NK-92 treated with Interleukin-12 subunit alpha and Interleukin-12 subunit beta, amount 100 ng/mL, for 24 hours (cell line): ENCODE data around the gene ADCY4.
"Not testable (repeated sequence)": the region's sequence is repeated elsewhere in the genome, so short reads cannot be mapped to it uniquely, and the experiment has no call there.

Source experiments
- DNase-seq: peaks from one replicate; lab custom pipeline; 2025; lab: John Stamatoyannopoulos, UW

Gene ADCY4

GRCh38 chr14:24334431-24335291, at the start of gene ADCY4:
TSS of gene ADCY4 (minus strand) at chr14:24335071. CDS start at chr14:24334652, 419 bp downstream.
- no peak for DNase-seq

GRCh38 chr14:24384169-24384568, 49.3 kb upstream of the ADCY4 start:
- no peak for DNase-seq

DNA sequence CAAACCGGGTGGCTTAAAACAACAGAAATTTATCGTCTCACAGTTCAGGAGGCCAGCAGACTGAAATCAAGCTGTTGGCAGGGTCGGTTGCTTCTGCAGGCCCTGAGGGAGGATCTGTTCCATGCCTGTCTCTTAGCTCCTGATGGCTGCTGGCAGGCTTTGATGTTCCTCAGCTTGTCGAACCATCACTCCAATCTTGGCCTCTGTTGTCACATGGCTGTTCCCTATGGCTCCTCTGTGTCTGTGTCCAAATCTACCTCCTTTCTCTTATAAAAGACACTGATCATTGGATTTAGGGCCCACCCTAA, 47.1 kb upstream of the ADCY4 start:
- DNase-seq: no peak

- DNase-seq: no peak
These were observed 46.6 kb upstream of the ADCY4 start for GRCh38 chr14:24381363-24382063.

GRCh38 chr14:24379907-24380730, 45.2 kb upstream of the ADCY4 start:
- no peak for DNase-seq

GRCh38 chr14:24378981-24379906, 44.4 kb upstream of the ADCY4 start:
- DNase-seq: no peak

- no peak for DNase-seq
These were observed 43.5 kb upstream of the ADCY4 start for GRCh38 chr14:24378327-24378726.

DNA sequence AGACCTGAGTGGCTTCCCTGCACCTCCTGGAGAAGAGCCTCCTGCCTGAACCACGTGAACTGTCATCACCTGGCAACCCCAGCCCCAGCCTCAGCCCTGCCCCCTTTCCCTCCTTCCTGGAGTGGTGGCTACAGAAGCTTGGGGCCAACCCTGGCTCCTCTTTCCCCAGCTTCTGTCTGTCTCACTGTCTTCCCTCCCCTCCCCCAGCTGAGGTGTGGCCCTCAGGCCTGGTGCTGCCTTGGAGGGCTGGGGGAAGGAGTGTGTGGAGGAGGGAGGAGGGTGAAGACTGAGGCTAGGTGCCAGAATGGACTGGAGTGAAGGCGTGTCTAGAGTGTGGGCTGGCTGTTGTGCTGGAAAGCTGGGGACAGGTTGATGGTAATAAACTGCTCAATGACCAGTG, 42.8 kb upstream of the ADCY4 start:
- no peak for DNase-seq

GRCh38 chr14:24377126-24377525, 42.3 kb upstream of the ADCY4 start:
- DNase-seq: no peak

- DNase-seq: no peak
These were observed 41.7 kb upstream of the ADCY4 start for GRCh38 chr14:24376448-24377070.

- DNase-seq: no peak
These were observed 38.0 kb upstream of the ADCY4 start for GRCh38 chr14:24372701-24373416.

DNA sequence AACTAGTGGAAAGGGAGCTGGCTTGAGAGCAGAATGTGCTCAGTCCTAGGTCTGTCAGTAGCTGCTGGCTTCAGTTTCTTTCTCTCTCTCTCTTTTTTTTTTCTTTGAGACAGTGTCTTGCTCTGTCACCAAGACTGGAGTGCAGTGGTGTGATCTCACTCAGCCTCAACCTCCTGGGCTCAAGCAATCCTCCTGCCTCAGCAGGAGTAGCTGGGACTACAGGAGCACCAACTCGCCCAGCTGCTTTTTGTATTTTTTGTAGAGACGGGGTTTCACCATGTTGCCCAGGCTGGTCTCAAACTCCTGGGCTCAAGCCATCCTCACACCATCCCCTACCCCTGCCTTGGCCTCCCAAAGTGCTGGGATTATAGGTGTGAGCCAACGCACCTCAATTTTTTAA, 36.7 kb upstream of the ADCY4 start:
- not testable (repeated sequence) for DNase-seq

GRCh38 chr14:24370748-24371147, 35.9 kb upstream of the ADCY4 start:
- DNase-seq: no peak

- no peak for DNase-seq
These were observed 35.2 kb upstream of the ADCY4 start for GRCh38 chr14:24369907-24370687.

- no peak for DNase-seq
These were observed 34.6 kb upstream of the ADCY4 start for GRCh38 chr14:24369463-24369862.

DNA sequence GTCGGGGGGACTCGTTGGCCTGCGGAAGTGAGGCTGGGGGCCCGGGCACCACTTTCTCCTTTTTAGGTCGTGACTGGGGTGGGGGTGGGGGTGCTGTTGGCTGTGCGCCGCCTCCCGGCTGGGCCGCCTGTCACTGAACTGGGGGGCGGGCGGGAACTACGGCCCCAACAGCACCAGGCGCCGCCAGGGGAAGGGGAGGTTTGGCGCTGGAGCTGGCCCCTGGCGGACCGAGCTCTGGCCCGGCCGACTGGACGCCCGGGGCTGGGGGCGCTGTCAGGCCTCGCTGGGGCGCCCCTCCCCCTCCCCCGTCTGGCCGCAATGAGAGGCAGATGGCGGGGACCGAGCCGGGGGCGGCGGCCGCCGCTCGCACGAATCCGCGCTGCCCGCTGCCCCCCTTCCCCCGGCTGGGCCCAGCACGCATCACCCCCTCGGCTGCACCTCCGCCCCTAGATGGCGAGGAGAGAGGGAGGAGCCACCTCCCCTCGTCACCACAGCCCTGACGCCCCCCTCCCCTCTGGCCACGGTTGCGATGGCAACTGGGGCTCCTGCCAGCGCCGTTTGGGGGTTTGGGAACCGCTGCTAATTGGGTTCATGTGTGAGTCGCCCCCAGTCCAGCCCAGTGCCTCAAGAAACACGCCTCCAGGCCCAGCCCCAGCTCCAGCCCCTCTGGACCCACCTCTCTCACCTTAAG, 33.8 kb upstream of the ADCY4 start:
- no peak for DNase-seq

- no peak for DNase-seq
These were observed 33.3 kb upstream of the ADCY4 start for GRCh38 chr14:24368212-24368561.

DNA sequence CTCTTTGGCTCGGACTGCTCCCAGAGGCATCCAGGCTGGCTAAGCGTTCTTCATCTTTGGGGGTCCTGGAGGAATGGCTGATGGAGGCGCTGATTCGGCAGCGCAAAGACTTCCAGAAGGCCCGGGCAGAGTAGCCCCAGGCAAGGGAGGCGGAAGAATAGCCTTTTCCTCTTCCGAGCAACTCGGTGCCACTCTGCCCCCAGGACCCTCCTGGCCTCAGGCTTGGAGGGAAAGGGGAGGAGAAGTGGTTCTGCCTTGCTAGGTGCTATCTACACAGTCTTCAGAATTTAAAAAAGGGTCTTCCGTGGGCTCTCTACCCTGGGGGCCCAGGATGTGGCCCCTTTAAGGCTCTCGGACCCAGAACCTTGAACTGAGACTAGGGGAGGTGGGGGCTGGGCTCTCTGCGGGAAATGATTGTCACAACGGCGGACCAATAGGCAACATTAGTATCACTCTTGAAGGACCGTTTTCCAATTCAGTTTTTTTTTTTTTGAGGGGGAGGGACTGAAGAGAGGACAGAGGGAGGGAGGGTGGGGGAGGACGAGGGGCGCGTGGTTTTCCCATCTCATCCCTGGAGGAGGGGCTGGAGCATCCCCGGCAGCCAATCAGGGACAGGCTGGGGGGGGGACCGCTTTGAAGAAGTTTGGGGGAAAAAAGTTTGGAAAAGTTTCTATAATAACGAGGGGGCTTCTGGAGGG, 32.8 kb upstream of the ADCY4 start, which contains the start of gene NFATC4:
NFATC4 (plus strand) TSS at position 671 of the 698 bp plus-strand sequence. CDS start 157 bp downstream, outside the sequence.
- DNase-seq: no peak
